ENCODE results near the gene CIB4.

DNA sequence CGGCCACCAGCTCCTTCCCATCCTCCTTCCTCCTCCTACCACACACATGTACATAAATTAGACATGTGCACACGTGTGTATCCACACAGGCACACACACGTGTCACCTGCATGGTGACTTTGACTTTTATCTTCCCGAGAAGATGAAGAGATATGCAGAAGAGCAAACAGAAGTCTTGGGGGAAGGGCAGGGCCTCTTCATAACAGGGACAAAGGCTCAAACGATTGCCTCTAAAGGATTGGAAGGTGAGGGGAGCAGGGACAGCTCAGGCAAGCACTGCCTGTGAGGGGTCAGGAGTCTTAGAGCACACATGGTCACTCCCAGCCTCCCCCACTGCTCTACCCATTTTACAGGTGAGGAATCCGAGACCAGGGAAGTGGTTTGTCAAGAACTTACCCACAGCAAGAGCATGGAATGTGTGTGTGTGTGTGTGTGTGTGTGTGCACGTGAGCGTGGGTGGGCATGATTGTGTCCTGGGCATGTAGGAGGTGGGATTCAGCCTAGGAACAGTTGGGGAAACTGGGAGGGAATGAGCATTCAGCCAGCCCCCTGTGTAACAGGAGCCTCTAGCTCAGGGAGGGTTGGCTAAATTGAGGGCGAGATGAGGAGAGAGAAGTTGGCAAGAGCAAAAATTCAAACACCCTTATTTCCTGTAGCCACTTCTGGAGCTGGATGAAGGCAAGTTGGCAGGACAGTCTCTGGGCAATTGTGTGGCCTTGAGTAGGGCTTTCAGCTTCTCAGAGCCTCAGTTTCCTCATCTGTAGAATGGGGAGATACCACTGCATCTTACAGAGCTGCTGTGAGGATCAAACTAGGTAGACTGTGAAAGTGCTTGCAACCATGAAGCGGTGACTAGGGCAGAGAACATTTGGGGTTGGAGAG is 24.2 kb downstream of the CIB4 start:
- no peak for TF ChIP-seq EZH2 (IDR thresholded peaks at IDR 0.05; ENCODE audit: insufficient read depth, poor library complexity, severe bottlenecking)
- no peak for TF ChIP-seq EZH2phosphoT487 (IDR thresholded peaks at IDR 0.05; ENCODE audit: insufficient read depth, low read depth)

Measured in GM23248 (cell line).